GM12874 (cell line): ENCODE data around the gene MIOX.

Source experiments
- TF ChIP-seq, protein P1 (sequence below): IDR thresholded peaks from 2 replicates; pipeline ENCODE4 v1.5.1; 2011; ENCODE audit warnings: low read depth, mild to moderate bottlenecking, control low read depth, low read length, moderate library complexity; ENCODE audit not compliant: insufficient read depth

MIOX gene

DNA sequence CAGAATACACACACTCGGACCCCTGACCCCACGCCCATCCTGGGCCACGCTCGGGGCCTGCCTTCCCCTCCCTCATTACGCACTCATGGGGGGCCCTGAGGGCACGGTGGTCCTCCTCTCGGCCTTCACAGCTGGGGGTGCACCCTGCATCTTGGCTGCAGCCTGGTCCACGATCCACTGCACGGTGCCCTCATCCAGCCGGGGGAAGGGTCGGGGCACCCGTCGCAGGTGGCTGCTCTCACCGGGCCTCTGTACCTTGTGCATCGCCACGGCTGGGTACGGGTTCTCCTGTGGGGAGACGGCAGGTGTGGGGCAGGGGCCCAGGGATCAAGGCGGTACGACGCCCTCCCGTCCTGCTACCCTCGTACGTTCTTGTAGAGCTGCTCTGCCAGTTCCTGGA is 22.2 kb upstream of the MIOX start:
- TF ChIP-seq, protein P1, sequence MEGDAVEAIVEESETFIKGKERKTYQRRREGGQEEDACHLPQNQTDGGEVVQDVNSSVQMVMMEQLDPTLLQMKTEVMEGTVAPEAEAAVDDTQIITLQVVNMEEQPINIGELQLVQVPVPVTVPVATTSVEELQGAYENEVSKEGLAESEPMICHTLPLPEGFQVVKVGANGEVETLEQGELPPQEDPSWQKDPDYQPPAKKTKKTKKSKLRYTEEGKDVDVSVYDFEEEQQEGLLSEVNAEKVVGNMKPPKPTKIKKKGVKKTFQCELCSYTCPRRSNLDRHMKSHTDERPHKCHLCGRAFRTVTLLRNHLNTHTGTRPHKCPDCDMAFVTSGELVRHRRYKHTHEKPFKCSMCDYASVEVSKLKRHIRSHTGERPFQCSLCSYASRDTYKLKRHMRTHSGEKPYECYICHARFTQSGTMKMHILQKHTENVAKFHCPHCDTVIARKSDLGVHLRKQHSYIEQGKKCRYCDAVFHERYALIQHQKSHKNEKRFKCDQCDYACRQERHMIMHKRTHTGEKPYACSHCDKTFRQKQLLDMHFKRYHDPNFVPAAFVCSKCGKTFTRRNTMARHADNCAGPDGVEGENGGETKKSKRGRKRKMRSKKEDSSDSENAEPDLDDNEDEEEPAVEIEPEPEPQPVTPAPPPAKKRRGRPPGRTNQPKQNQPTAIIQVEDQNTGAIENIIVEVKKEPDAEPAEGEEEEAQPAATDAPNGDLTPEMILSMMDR: no peak

DNA sequence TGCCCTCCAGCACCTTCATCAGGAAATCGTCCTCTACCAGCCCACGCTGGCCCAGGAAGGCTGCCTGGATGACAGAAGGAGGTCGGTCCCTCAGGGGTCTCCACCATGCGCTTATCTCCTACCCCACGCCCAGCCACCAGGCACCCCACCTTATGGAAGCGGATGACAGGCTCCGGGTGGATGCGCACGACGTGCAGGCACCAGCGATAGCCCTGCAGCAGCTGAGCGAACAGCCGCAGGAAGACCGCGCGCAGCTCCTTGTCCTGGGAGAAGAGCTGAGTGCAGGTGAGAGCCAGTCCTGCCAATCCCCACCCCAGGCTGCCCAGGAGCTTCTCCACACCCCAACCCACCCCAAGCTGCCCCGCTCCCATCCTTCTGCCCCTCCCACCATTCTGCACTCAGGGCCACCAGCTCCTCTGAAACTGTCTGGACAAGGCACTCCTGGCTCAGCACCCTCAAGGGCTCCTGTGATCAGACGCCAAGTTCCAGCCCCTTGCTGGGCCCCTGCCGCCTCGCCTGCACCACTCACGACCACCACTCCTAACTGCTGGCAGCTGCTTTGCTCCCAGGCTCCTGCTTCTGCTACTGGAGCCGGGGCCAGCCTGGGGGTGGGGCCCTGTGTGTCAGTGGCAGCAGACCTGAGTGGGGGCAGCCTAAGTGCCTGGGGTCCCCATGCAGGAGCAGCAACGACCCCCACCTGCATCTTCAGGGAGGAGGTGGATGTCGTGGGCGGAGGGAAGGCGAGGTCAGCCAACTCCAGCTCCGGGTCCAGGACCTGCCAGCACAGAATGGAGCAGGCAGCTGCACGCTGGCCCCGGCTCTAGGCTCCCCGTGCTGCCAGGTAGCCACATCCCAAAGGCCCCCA is 21.4 kb upstream of the MIOX start:
- TF ChIP-seq, protein P1: no peak

DNA sequence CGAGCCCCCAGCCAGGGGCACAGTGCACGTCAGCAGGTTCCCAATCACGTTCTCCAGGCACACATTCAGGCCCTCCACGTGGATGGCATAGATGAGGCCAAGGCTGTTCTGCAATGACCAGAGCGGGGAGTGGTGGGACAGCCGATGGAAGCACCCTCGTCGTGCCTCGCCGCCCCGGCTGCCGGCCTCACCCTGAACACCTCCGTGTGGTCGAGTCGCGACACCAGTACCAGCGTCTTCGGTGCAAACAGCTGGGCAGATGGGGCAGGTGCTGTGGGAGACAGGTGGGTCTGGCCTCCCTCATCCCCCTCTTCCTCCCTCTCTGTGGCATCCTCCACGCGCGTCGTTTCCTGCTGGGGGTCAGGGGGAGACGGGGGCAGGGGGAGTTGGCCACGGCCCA is 19.3 kb upstream of the MIOX start:
- TF ChIP-seq, protein P1: no peak

DNA sequence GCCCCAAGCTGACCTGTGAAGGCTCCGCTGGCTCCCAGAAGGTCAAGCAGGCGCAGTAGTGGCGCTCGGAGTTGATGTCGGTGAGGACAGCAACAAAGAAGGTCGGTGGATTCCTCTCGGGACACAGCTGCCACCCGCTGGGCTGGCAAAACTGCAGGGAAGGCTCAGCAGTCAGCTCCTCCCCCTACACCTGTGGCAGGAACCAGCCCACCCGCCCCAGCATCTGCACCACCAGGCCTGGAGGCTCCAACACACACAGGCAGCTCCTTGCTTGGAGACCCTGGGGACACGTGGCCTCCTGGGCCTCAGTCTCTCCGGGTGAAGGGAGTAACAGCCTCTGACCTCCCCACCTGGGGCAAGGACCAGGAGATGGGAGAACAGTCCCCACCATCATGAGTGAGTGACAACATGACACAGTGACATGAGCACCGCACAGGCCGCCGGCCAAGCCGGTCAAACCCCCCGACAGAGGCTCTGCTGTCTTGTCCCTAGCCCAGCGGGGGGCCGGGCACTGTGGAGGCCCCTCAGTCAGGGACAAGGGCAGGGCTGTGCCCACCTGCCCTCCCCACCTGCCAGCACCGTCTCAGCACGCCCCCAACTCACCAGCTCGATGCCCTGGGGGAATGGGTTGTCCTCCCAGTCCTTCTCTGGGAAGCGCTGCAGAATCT is 18.8 kb upstream of the MIOX start:
- TF ChIP-seq, protein P1: no peak

DNA sequence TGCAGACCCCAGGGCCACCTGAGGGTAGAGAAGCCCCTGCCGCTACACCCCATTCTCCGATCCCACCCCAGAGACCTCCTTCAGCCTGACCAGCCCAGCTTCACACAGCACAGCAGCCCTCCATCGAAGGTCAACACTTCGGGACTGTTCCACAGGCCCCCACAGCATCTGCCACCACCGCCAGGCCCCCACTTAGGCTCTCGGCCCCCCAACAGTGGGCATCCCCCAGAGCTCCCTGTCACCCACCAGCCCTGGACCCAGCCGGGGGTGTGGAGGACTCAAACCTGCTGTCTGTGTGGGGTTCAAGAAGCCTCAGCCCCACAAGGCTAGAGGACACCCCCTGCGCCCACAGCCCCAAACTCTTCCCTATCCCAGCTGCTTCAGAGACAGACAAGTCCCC is 18.0 kb upstream of the MIOX start:
- TF ChIP-seq, protein P1: no peak

DNA sequence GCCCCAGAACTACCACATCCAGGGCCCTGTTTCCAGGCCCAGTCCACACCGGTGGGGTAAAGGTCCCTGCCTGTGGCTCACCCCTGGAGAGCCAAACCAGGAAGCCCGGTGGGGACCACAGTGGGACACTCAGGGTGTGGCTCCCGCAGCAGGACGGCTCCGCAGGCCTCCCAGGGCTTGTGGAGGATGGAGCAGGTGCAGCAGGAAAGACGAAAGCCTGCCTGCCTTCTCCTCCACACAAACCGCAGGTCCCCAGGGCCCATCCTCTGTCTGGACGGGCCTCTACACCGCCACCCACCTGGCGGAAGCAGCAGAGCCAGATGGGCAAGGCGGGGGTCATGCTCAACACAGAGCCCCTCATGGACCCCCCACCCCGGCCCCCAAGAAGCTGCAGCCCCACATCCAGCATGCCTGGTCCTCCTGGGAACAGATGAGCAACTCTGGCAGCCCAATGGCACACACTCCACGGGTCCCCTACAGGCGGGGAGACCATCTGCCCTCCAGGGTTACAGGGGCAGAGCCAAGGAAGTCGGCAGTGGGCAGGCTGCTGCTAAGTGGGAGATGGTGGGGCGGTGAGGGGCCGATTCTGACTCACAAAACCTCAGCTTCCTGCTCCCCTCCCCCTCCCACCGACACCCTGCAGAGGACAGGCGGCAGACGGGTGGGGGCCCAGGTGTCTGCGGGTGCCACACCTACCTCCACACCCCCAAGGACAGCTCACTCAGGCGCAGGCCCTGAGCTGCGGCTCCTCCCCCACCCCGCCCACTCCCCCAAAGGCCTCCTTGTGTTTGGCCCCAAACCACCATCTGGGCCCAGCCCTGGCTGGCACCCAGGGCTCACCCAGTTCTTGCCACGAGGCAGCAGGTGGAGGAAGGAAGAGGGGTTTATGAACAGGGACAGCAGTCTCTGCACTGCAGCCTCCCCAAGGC is 17.0 kb upstream of the MIOX start:
- TF ChIP-seq, protein P1: 0 out of 2 replicates have a peak, but pooled peaks have one; percentile 10

DNA sequence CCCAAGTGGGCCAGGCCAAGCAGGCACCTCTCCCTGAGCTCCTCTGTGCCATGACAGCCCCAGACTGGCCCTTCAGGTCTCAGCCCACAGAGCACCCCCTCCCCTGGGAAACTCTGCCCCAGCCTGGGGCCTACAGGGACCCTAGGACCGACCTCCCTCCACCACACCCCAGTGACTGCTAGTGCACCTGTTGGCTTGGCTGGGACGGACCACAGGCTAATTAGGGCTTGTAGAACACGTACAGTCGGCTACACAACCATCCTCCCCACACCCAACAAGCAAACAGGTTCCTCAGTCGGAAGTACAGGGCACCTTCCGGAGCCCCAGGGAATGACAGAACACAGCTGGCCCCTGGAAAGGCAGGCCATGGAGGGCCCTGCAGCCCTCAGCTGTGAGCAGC is 16.2 kb upstream of the MIOX start:
- TF ChIP-seq, protein P1: no peak
